ENCODE data around the gene GSG1. TPM values are rescaled to one million over a fixed set of nuclear protein-coding genes. Genes with fewer than 3 reads are reported as not detected.

The GSG1 gene
- total RNA-seq, 1 donor from 2014 or later = not detected

DNA sequence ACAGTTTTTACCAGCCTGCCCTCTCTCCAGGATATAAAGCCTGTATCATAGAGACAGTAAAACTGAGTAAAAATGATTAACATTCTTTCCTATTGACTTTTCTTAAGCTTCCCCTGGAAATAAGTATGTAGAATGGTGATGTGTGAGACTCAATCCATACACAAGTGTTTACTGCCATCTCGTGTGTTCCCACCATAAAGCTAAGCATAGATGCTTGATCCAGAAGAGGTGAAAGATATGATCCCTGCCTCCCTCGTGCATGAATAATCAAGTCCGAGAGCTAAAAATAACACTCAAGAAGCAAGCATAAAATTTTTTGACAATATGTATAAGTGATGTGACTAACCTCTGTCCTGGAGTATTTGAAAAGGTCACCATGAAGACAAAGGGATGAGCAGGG is 16.9 kb upstream of the GSG1 start:
- intact Hi-C loops (cut with micrococcal nuclease) = no loop called here

DNA sequence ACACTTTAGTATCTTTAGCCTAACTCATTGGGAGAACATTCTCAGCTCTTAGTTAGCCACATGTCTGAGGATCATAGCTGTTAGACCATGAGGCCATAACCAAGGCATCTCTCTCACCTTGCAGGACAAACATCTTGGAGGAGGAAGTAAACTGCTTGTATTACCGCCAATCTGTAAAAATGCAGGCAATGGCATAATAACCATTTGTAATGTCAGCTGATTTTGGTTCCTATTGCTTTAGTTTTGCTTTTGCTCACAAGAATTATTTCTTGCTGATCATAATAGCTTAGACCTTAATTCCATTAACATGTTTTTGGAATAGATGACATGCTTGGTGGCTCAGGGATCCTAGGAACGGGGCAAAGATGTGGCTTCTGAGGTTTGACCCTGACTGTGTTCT is 16.4 kb upstream of the GSG1 start:
- intact Hi-C loops (cut with micrococcal nuclease) = no loop called here

DNA sequence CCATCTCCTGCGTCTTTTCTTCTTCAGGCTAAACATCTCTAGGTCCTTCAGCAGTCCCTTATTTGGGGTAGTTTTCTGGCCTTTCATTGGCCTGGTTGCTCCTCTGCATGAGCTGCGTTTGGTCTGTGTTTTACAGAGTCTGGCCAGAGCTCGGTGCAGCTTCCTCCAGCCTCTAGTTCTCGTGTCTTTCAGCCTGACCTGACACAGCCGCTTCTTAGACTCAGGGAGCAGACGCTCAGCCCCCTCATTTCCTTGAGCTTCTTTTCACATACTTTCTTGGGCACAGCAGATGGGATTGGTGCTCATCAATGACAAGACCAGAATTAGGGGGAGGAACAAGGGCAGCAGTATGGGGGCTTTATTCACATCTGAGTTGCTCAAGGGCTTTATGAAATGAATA is 13.6 kb upstream of the GSG1 start:
- intact Hi-C loops (cut with micrococcal nuclease) = no loop called here

DNA sequence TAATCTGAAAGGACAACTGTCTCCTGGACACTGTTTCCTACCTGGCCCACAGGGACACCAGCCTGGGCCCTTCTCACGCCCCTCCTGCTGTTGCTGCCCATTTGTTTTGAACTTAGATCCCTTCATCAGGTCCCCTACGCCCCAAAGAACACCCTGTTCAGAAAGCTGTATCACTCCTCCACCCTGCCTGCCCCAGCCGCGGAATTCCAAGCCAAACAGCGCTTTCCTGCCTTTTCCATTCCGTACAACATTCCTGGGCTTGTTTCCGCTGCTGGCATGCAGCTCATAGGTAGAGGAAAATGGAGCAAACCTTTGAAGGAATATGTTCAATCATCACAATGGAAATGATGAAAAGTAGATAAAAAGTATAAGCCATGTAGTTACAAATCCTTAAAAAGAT is 12.8 kb upstream of the GSG1 start:
- intact Hi-C loops (cut with micrococcal nuclease) = no loop called here

DNA sequence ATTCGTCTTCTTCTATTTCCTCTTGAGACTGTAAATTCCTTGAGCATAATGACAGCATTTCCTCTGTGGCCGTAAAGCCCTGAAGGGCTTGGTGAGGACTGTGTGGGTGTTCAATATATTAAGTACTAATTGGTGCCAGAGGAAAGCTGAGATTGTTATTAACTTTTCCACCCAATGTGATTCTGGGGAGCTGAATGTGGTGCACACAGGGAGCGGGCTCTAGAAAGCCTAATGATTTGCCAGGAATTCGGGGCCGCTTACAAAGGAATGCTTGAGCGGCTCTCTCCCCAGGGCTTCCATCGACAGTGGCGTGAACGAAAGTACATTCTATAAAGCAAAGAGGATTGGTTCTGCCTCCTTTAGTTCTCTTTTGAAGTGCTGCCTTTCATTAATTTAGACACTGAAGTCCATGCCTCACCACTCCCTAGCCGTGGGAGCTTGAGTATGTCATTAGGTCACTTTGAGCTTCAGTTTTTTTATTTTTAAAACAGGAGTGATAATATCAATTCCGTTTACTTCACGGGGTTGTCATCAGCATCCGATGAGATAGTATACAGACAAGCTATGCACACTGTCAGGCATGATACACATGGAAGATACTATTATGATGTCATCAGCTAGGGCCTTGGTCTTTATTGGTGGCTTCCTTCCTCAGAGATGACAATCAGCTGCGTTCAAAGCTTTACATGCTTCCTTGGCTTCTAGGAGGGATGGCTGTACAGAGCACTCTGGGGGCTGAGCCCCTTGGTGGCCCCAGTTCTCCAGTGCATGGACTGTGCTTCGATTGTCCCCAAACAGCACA is 11.0 kb upstream of the GSG1 start:
- intact Hi-C loops (cut with micrococcal nuclease) = no loop called here

DNA sequence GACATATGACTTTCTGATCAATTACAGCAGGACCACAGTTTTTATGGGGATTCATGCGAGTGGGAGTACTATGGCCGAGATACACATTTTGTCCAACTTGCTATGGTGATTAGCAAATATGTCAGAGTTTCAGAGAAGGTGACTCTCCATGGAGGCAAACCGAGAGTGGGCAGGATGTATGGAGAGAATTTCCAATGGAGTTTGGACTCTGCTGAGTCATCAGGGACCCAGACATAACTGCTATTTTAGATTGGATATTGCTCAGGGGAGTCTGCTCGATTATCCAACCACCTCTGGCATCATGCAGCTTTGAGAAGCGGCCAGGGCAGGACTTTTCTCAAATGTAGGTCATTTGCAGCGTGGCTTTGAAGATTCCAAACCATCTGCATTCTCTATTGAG is 9.5 kb upstream of the GSG1 start:
- intact Hi-C loops (cut with micrococcal nuclease) = no loop called here

DNA sequence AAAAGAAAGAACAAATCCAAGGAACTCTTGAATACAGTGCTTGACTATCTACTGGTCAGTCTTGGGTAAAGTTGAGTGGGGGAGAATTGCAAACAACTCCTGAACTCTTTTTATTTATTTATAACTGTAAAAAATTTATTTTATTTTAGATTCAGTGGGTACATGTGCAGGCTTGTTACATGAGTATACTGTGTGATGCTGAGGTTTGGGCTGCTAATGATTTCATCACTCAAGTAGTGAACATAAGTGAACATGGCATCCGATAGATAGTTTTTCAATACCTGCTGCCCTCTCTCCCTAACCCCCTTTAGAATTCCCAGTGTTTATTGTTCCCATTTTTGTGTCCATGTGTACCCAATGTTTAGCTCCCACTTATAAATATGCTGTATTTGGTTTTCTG is 3.2 kb upstream of the GSG1 start:
- intact Hi-C loops (cut with micrococcal nuclease) = no loop called here

DNA sequence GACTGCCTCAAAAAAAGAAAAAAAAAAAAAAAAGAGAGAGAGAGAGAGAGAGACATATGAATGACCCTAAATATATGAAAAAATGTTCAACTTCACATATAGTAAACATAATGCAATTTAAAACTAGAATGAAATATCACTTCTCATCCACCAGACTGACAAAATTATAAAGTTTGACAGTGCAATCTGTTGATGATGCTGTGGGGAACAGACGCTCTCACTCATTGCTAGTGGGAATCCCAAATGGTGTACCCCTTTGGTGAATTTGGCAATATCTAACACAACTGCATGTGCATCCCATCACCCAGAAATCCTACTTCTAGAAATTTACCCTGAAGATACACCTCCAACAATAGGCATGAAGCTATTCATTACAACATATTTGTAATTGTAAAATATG is 2.3 kb upstream of the GSG1 start:
- intact Hi-C loops (cut with micrococcal nuclease) = no loop called here

DNA sequence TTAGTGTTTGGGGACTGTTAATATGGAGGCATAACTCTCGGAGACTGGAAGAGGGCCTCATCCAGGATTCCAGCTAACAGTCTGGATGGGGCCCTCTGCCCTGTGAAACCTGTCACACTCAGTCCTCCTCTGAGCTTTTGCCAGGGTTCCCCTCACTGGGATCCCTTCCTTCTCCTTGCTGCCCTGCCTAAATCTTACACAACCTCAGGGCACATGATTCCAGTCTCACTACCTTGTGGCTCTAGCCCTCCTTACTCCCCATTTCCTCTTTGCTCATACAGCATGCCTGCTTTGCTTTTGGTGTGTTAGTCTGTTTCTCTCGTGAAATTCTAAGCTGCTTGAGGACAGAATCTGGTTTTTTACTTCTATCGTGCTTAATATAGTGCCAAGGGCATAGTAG is 942 bp upstream of the GSG1 start:
- intact Hi-C loops (cut with micrococcal nuclease) = loop anchor here (5.0 kb wide), 1 partner anchor 1848 kb away; no protein-coding TSS in a partner anchor

DNA sequence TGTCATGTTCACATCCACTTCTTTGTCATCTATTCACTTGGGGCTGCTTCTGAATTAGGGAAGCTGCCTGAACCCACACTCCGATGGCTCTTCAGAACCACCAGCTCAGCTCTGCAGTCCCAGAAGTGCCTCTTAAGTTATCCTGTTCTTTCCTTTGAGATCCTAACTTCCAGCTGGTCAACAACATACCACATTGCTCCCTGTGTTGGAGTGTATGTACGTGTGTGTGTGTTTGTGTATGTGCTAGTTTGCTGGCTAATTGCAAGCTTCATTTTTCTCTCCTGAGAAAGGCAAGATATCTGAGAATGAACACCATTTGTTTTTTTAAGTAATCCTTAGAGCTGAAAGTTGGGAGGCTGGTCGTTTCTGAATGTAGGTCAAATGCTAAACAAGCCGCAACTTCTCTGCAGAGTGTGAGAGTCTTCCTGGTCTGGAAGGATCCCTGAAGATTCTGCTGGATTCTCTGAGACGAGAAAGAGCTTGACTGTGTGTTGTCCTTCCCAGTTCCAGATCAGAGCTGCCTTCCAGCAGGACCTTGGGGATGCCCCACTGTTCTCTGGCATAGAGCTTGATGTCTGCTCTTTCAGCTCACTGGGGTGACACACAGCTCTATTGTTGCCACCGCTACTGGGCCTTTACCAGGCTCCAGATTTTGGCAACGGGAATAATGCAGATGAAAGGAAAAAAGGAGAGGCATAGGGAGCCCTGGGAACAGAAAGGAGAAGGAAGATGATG is 839 bp downstream of the GSG1 start:
- intact Hi-C loops (cut with micrococcal nuclease) = loop anchor here (5.0 kb wide), 1 partner anchor 1850 kb away; no protein-coding TSS in a partner anchor

DNA sequence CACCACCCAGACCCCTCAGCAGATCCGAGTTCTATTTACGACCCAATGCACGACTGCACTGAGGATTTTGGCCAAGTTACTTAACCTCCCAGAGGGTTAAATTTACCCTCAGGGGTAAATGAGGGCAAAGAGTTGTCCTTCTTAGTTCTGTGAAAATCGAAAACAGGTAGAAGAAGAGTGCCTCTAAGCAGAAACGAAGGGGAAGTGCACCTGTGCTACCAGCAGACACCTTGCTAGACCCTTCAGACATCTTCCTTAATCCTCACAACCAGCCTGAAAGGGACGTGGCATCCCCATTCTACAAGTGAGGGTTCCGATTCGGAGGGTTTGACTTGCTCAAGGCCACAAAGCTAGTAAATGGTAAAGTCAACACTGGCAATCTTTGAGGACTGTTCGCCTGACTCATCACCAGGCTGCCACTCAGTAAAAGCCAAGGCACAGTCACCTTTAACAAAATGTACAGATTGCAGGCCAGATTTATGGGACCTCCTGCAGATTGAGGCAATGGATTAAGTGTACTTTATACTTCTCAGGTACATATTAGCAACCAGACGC is 1.6 kb downstream of the GSG1 start:
- intact Hi-C loops (cut with micrococcal nuclease) = loop anchor here (1.0 to 5.0 kb wide), 6 partner anchors 94 to 1850 kb away; partner anchors contain the start of genes EMP1 and HEBP1

DNA sequence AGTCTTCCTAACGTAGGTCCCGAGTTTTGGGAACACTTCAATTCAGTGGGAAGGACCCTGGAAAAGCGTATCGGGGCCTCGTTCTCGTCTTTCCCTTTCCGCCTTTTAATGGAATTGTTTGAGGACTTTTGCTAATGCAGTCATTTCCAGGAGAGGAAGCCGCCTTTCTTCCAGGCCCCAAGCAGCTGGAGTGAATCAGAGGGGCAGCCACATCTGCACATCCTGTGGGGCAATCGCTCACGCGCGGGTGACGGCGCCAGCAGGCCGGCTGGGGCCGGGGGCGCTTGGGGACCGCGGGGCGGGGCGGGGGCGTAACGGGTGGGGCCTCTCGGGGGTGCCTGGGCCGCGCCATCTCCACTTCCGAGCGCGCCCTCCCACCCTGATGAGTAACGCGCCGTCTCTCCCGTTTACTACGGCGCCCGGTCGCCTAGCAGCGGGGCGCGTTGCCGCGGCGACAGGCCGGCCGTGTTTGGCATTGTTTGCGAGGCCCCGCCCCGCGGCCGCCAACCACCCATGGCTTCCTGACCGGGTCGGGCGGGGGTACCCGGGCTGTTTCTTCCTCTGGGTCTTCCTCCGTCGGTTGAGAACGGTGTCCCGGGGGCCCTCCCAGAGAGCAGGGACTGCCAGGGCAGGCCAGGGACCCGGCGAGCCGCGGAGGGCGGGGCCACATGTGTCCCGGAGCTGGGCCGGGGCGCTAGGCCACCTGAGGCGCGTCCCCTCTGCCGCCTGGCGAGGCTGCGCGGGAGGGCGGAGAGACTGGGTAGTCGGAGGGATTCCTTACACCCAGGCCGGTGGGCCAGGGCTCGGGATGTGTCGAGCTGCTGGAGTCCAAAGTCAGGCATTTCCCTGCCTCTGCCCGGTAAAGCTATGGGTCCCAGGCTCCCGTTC is 2.3 kb downstream of the GSG1 start:
- intact Hi-C loops (cut with micrococcal nuclease) = loop anchor here (1.0 to 5.0 kb wide), 6 partner anchors 95 to 1851 kb away; partner anchors contain the start of genes EMP1 and HEBP1

DNA sequence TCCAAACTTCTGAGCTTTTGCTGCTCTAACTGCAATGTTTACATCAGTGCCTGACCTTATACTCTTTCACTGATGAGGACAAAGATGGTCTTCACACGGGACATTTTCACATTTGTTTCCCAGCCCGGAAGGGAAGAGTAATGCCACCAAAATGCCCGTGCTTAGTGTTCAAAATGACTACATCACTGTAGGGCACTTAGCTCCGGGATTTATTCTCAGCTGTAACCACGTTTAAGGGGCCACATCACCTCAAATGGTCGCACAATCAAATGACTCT is 2.9 kb downstream of the GSG1 start:
- intact Hi-C loops (cut with micrococcal nuclease) = loop anchor here (2.0 to 5.0 kb wide), 3 partner anchors 184 to 1852 kb away; no protein-coding TSS in a partner anchor

DNA sequence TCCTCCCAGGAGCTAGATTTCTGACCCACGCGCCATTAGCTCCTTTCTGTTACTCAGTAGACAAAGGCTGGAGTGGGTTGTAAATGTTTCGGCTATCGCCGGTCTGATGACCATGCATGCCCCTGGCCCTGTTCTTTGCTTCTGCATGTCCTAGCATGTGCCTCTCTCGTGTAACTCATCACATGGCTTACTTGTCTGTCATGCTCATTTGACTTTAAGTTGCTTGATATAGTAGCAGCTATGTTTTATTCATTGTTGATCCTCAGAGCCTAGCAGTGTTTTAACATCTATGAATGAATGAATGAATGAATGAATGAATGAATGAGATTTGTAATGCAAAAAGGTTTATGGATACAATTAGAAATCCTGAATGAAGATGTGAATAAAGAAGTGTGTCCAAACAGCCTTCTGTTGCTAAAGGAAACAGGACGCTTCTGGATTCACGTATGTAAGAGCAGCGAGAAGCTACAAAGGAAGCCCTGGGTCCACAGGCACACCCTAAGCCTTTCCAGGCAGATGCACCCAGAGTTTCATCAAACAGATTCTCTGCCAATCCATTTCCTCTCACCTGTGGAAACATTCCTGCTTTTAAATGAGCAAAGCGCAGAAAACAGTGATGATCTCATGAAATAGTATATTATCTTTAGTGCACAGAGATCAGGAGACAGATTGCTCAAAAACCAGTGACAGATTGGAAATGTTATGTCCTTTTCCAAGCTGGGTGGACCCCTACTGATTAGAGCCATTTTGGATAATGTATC is 3.4 kb downstream of the GSG1 start:
- intact Hi-C loops (cut with micrococcal nuclease) = loop anchor here (2.0 to 5.0 kb wide), 4 partner anchors 55 to 1852 kb away; partner anchors contain the start of gene FAM234B

DNA sequence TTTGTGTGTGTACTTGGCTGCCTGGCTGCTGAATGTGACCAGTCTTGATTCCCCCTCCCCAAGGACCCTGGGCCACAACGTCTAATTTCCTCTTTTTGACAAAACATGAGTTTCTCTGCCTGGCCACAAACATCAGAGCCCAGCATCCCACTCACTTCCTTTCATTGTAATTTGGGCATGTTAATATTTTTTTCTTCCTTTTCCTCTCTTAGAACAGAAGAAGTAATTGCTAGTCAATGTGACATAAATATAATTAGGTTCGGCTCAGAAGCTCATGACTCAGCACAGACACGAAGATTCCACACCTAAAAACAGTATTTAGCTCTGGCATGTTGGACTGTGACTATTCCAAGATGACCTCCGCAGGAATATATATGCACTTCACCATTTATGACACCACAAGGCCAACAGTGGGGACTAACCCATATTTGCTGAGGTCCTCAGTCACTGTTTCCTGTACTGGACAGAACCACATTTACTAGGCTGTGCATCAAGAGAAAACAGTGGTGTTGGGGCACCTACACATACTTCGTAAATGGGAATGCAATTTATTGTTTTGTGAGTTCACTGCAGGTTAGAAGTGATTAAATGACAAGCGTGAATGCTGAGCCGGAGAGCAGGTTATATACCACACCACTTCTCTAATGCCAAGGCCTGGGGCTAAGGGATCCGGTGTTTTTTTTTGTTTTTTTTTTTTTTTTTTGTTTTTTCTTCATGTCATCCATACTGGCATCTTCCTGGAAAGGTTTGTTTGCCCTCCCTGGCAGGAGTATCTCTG is 4.2 kb downstream of the GSG1 start:
- intact Hi-C loops (cut with micrococcal nuclease) = loop anchor here (2.0 kb wide), 1 partner anchor 54 kb away; the partner anchor contains the start of gene FAM234B

DNA sequence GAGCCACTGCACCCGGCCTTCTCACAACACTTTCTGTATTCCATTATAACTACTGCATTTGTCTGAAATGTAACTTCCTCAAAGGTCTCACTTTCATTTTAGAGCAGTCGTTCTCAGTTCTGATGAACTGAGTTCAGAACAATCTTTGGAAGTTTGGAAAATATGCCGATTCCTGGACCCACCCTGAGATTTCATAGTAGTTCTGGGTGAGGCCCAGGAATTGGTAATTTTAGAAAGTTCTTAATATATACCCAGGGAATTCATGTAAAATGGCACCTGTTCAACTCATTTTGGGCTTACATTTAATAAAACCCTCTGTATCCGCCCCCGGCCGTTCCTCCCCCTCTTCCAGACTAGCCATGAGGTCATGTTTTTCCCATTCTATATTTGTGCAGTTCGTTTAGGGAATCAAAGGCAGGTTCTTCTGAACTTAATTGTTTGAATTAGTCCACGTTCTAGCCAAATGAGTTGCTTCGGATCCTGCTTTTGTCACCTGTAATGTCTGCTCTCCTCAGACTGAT is 5.9 kb downstream of the GSG1 start:
- intact Hi-C loops (cut with micrococcal nuclease) = loop anchor here (1.0 to 2.0 kb wide), 3 partner anchors 53 to 137 kb away; partner anchors contain the start of gene FAM234B

DNA sequence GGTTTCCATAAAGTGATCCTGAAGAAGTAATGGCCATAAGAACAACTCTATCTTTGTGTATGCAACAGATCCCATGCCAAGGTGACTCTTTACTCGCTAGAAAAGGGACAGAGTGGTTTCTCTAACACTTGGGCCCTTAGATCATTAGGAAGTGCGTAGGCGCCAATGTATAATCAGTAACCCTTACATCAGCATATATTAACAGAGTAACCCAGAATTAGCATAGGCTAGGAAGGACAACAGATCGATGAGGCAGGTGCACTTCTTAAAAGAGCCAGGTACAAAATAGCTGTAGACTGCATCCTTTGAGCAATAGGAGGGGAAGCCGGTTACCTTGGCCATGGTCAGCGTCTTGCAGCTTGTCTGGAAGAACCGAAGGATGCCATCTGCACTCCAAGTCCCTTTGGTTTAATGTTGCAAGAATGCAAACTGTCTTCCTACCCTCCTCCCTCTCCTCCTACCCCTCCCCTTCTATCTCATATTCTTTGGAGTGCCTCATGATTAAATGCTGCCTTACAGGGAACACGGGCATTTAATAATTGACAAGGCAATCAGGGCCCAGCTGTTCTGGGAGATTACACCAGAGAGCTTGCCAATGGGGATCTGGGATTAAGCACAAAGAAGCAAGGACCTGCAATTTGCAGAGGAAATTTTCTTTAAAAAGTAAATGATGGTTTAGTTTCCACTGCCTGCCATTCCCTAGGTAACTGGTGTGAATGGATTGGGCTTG is 8.0 kb downstream of the GSG1 start:
- intact Hi-C loops (cut with micrococcal nuclease) = no loop called here

DNA sequence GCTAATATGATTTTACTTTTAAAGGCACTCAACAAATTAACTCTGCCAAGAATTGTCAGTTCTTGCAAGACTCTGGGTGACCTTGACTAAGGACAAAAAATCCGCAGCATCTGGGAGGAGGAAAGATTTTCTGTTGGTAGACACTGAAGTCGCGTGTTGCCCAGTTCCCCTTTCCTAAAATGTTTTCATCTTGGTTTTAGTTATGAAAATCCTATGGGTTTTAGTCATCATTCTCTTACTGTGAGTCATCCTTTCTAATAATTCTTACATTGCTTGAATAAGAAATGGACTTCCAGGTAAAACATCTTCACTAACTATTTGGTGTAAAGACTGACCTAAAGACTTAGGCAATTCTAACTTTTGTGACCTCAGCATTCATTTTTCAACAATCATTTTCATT is 9.1 kb downstream of the GSG1 start:
- intact Hi-C loops (cut with micrococcal nuclease) = no loop called here

DNA sequence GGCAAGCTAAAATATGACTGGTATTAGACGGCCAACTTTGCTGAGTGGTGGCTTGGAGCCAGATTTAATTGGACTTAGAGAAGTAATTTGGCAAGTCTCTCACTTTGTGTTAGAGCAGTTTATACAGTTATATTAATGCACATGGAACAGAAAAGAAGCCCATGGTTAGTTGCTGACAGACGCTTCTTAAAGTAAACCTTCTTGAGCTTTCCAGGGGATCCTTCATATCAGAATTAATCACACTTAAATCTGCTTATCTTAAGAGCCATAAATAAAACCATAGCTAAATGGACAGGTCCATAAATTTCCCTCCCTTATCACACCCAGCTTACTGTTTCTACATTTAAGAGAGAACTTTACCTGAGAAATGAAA is 9.6 kb downstream of the GSG1 start:
- intact Hi-C loops (cut with micrococcal nuclease) = no loop called here

Measured in T-helper 2 cell treated with Interferon-gamma antibody and Interleukin-4, amounts not matched to agents 100 ng/mL and 5 ng/mL, for 36 hours (primary cell).